Breast epithelium (tissue), 3 donors: ENCODE measurements around the gene SAMD11.

Source experiments
- POLR2A ChIP-seq: fragments of 450-650 bp; IDR thresholded peaks from one replicate; pipeline ENCODE4 v1.6.1; 2016; ENCODE audit warnings: antibody characterized with exemption, mild to moderate bottlenecking, moderate library complexity
- TF ChIP-seq, protein P1 (sequence below), 3 donors: fragments of 450-650 bp; IDR thresholded peaks; one replicate each; pipeline ENCODE4 v1.5.1; 2016 to 2017; ENCODE audit warnings: antibody characterized with exemption in 3 of 3, mild to moderate bottlenecking in 3 of 3, moderate library complexity in 3 of 3

DNA sequence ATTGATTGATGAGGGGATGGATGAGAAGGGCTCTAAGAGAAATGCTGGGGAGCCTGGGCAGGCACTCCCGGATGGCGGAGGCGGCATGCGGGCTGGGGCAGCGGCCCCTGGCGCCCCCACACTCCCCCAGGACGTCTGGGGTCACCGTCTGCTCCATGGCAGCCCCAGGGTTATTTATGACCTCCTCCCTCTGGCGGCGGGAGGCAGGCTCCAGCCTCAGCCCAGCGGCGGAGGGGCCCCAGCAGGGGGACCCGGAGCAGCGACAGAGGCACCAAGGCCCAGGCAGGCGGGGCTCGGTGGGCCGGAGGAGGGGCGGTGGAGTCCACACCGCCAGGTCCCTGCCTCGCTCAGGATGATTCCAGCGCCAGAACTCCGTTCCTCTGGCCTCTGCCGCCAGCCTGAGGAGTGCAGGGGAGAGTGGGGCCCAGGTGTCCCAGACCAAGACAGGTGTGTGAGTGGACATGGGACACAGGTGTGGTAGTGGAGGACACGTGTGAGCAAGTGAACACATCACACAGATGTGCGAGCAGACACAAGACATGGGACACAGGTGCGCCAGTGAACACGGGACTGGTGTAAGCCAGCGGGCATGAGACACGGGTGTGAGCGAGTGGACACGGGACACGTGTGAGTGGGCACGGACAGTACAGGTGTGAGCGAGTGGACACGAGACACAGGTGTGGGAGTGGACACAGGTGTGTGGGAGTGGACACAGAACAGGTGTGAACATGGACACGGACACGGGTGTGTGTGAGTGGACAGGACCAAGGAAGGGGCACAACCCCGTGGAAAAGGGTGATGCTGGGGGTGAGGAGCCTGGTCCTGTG lies 2.5 kb upstream of the SAMD11 start:
- TF ChIP-seq, protein P1, sequence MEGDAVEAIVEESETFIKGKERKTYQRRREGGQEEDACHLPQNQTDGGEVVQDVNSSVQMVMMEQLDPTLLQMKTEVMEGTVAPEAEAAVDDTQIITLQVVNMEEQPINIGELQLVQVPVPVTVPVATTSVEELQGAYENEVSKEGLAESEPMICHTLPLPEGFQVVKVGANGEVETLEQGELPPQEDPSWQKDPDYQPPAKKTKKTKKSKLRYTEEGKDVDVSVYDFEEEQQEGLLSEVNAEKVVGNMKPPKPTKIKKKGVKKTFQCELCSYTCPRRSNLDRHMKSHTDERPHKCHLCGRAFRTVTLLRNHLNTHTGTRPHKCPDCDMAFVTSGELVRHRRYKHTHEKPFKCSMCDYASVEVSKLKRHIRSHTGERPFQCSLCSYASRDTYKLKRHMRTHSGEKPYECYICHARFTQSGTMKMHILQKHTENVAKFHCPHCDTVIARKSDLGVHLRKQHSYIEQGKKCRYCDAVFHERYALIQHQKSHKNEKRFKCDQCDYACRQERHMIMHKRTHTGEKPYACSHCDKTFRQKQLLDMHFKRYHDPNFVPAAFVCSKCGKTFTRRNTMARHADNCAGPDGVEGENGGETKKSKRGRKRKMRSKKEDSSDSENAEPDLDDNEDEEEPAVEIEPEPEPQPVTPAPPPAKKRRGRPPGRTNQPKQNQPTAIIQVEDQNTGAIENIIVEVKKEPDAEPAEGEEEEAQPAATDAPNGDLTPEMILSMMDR (IDR thresholded peaks at IDR 0.05) = no peak
- TF ChIP-seq POLR2A = no peak
